ENCODE data around the gene BEND7.

GRCh38 chr10:13515467-13515866 lies 13.3 kb downstream of the BEND7 start:
- TF ChIP-seq CTCF (conservative IDR thresholded peaks at IDR 0.05) (no peak), EZH2 (IDR thresholded peaks at IDR 0.05; ENCODE audit: low read depth) (no peak)

Measured in PC-9 (cell line).